ENCODE measurements around the gene DCAF4. TPM values are rescaled to one million over a fixed set of nuclear protein-coding genes. Genes with fewer than 3 reads are reported as not detected.

Gene DCAF4
- total RNA-seq, 1 donor from 2014 or later: 7.7 TPM

- Mint-ChIP-seq H3K9me3 (ENCODE audit: unreplicated experiment) (no peaks in the 10 kb centered on the region), H3K4me3 (ENCODE audit: unreplicated experiment) (no peak overlapping the region), H3K36me3 (ENCODE audit: low read depth, unreplicated experiment) (peaks cover 5% of the 10 kb centered on the region), H3K27me3 (ENCODE audit: unreplicated experiment) (no peaks in the 10 kb centered on the region), H3K27ac (ENCODE audit: unreplicated experiment) (no peak overlapping the region), H3K4me1 (ENCODE audit: unreplicated experiment) (peaks cover 10% of the 10 kb centered on the region)
- TF ChIP-seq CTCF (IDR thresholded peaks at IDR 0.05; ENCODE audit: unreplicated experiment): no peak
- no peak for DNase-seq (ENCODE audit: low spot score)
Measured at GRCh38 chr14:72932893-72933292, 6.6 kb downstream of the DCAF4 start.

GRCh38 chr14:72939630-72940029, 13.4 kb downstream of the DCAF4 start:
- H3K27me3 Mint-ChIP-seq (ENCODE audit: unreplicated experiment): no peaks in the 10 kb centered on the region
- H3K9me3 Mint-ChIP-seq (ENCODE audit: unreplicated experiment): no peaks in the 10 kb centered on the region
- TF ChIP-seq CTCF (IDR thresholded peaks at IDR 0.05; ENCODE audit: unreplicated experiment): no peak
- H3K36me3 Mint-ChIP-seq (ENCODE audit: low read depth, unreplicated experiment): peaks cover 17% of the 10 kb centered on the region
- H3K27ac Mint-ChIP-seq (ENCODE audit: unreplicated experiment): no peak overlapping the region
- H3K4me1 Mint-ChIP-seq (ENCODE audit: unreplicated experiment): peaks cover 10% of the 10 kb centered on the region
- no peak overlapping the region for H3K4me3 Mint-ChIP-seq (ENCODE audit: unreplicated experiment)
- DNase-seq (ENCODE audit: low spot score): no peak

- peaks cover 17% of the 10 kb centered on the region for H3K36me3 Mint-ChIP-seq (ENCODE audit: low read depth, unreplicated experiment)
- H3K4me3 Mint-ChIP-seq (ENCODE audit: unreplicated experiment): no peak overlapping the region
- TF ChIP-seq CTCF (IDR thresholded peaks at IDR 0.05; ENCODE audit: unreplicated experiment): no peak
Measured at GRCh38 chr14:72941286-72941985, 15.2 kb downstream of the DCAF4 start.

GRCh38 chr14:72942934-72943333, 16.7 kb downstream of the DCAF4 start:
- Mint-ChIP-seq H3K4me3 (ENCODE audit: unreplicated experiment) (no peak overlapping the region), H3K9me3 (ENCODE audit: unreplicated experiment) (no peaks in the 10 kb centered on the region), H3K27ac (ENCODE audit: unreplicated experiment) (no peak overlapping the region), H3K36me3 (ENCODE audit: low read depth, unreplicated experiment) (peaks cover 11% of the 10 kb centered on the region), H3K27me3 (ENCODE audit: unreplicated experiment) (peaks cover 2% of the 10 kb centered on the region), H3K4me1 (ENCODE audit: unreplicated experiment) (no peaks in the 10 kb centered on the region)
- no peak for TF ChIP-seq CTCF (IDR thresholded peaks at IDR 0.05; ENCODE audit: unreplicated experiment)
- DNase-seq (ENCODE audit: low spot score): no peak

More at GRCh38 chr14:72941286-72941985, 15.2 kb downstream of the DCAF4 start:
- peaks cover 2% of the 10 kb centered on the region for H3K27me3 Mint-ChIP-seq (ENCODE audit: unreplicated experiment)
- DNase-seq (ENCODE audit: low spot score): no peak
- peak overlapping the region; percentile 76 for H3K27ac Mint-ChIP-seq (ENCODE audit: unreplicated experiment)
- H3K4me1 Mint-ChIP-seq (ENCODE audit: unreplicated experiment): peaks cover 10% of the 10 kb centered on the region
- no peaks in the 10 kb centered on the region for H3K9me3 Mint-ChIP-seq (ENCODE audit: unreplicated experiment)

- no peak overlapping the region for H3K27ac Mint-ChIP-seq (ENCODE audit: unreplicated experiment)
- no peak for TF ChIP-seq CTCF (IDR thresholded peaks at IDR 0.05; ENCODE audit: unreplicated experiment)
- H3K4me3 Mint-ChIP-seq (ENCODE audit: unreplicated experiment): no peak overlapping the region
- H3K27me3 Mint-ChIP-seq (ENCODE audit: unreplicated experiment): peaks cover 2% of the 10 kb centered on the region
- no peaks in the 10 kb centered on the region for H3K9me3 Mint-ChIP-seq (ENCODE audit: unreplicated experiment)
- no peaks in the 10 kb centered on the region for H3K4me1 Mint-ChIP-seq (ENCODE audit: unreplicated experiment)
- peaks cover 7% of the 10 kb centered on the region for H3K36me3 Mint-ChIP-seq (ENCODE audit: low read depth, unreplicated experiment)
- DNase-seq (ENCODE audit: low spot score): no peak
Measured at GRCh38 chr14:72943876-72944430, 17.7 kb downstream of the DCAF4 start.
